NCI-H2171 (cell line): ENCODE data around the gene FITM1.
A peak's percentile ranks its signal among the peaks of the same experiment; 100 is the strongest.

Source experiments
- DNase-seq: peaks from one replicate; lab custom pipeline; 2025; lab: John Stamatoyannopoulos, UW

The FITM1 gene

GRCh38 chr14:24160850-24161804 is 30.7 kb downstream of the FITM1 start, which contains the start of gene IRF9:
IRF9 (plus strand) TSS chr14:24161265; CDS start chr14:24162145, 880 bp downstream.
- peak; percentile 90 for DNase-seq

GRCh38 chr14:24162093-24162492 is 31.6 kb downstream of the FITM1 start:
- no peak for DNase-seq

GRCh38 chr14:24164518-24164991 is 34.1 kb downstream of the FITM1 start:
- no peak for DNase-seq

GRCh38 chr14:24165785-24166184 is 35.3 kb downstream of the FITM1 start:
- DNase-seq, result no peak

- DNase-seq, result no peak
Measured at GRCh38 chr14:24167469-24168114, 37.1 kb downstream of the FITM1 start.

GRCh38 chr14:24171422-24172260 is 41.2 kb downstream of the FITM1 start, which contains the start of gene REC8:
REC8 (plus strand) TSS chr14:24172080; CDS start chr14:24172553, 473 bp downstream.
- peak; percentile 100 for DNase-seq

- DNase-seq, result peak; percentile 63
Measured at GRCh38 chr14:24172261-24172860, 41.9 kb downstream of the FITM1 start.

GRCh38 chr14:24172871-24173281 is 42.4 kb downstream of the FITM1 start:
- no peak for DNase-seq

GRCh38 chr14:24176599-24176998 is 46.1 kb downstream of the FITM1 start:
- no peak for DNase-seq

GRCh38 chr14:24177041-24177825 is 46.8 kb downstream of the FITM1 start:
- DNase-seq, result no peak

GRCh38 chr14:24177891-24178290 is 47.4 kb downstream of the FITM1 start:
- DNase-seq, result no peak

- no peak for DNase-seq
Measured at GRCh38 chr14:24178399-24179178, 48.1 kb downstream of the FITM1 start.

GRCh38 chr14:24179294-24179960 is 49.0 kb downstream of the FITM1 start:
- DNase-seq, result no peak

GRCh38 chr14:24179961-24180796 is 49.7 kb downstream of the FITM1 start:
- DNase-seq, result no peak

GRCh38 chr14:24181371-24182077 is 51.1 kb downstream of the FITM1 start:
- no peak for DNase-seq
